Ishikawa (cell line): Measurements from ENCODE around the gene RAD51B.

Source experiments
- CEBPB ChIP-seq: IDR thresholded peaks from 2 replicates; pipeline ENCODE4 v1.6.1; 2012
- CREB1 ChIP-seq: IDR thresholded peaks from 2 replicates; pipeline ENCODE4 v1.6.1; 2012; ENCODE audit warnings: low read depth
- EGR1 ChIP-seq: IDR thresholded peaks from 2 replicates; pipeline ENCODE4 v1.6.1; 2012
- EP300 ChIP-seq: IDR thresholded peaks from 2 replicates; pipeline ENCODE4 v1.6.1; 2012; ENCODE audit warnings: borderline replicate concordance
- NFIC ChIP-seq: IDR thresholded peaks from 2 replicates; pipeline ENCODE4 v1.6.1; 2012
- REST ChIP-seq: IDR thresholded peaks from 2 replicates; pipeline ENCODE4 v1.6.1; 2012; ENCODE audit warnings: low read depth, mild to moderate bottlenecking
- TCF12 ChIP-seq: IDR thresholded peaks from 2 replicates; pipeline ENCODE4 v1.6.1; 2012; ENCODE audit warnings: low read depth
- TEAD4 ChIP-seq: IDR thresholded peaks from 2 replicates; pipeline ENCODE4 v1.6.1; 2012
- USF1 ChIP-seq: IDR thresholded peaks from 2 replicates; pipeline ENCODE4 v1.6.1; 2012
- TF ChIP-seq, protein P1 (sequence below): IDR thresholded peaks from 2 replicates; pipeline ENCODE4 v1.6.1; 2012

DNA sequence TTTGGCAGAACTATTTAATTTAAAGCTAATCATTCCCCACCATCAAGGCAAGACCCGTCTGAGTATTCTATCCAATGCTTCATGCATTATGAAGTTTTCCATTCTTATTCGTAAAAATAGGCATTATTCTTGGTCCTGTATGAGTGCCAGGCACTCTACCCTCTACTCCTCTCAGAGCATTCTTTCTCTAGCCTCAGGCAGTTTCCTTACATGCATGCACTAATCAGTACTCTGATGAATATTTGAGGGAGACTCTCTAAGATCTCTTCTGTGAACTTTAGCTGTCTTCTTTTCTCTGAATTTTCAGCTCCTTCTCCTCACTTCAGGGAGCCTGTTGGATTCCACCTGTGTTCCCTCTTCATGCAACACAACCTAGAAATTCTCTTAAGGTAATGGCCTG lies 334.7 kb downstream of the RAD51B start:
- TF ChIP-seq, protein P1, sequence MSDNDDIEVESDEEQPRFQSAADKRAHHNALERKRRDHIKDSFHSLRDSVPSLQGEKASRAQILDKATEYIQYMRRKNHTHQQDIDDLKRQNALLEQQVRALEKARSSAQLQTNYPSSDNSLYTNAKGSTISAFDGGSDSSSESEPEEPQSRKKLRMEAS, result no peak
- no peak for TF ChIP-seq CEBPB
- TF ChIP-seq TEAD4, result no peak
- no peak for TF ChIP-seq EGR1
- no peak for TF ChIP-seq CREB1
- TF ChIP-seq EP300, result no peak
- no peak for TF ChIP-seq REST
- TF ChIP-seq TCF12, result no peak
- no peak for TF ChIP-seq NFIC
- TF ChIP-seq USF1, result no peak
